Tibial nerve (tissue), 4 donors: ENCODE results near the gene INPPL1.

Experiments
- EP300 ChIP-seq, 2 donors: sonication (generic); formaldehyde crosslinking; IDR thresholded peaks; one replicate each; pipeline ENCODE4 v1.6.1; 2017; ENCODE audit warnings: antibody characterized with exemption in 2 of 2, mild to moderate bottlenecking in 1 of 2
- POLR2A ChIP-seq, 2 donors: fragments of 450-650 bp; IDR thresholded peaks; one replicate each; pipeline ENCODE4 v1.6.1; 2017; ENCODE audit warnings: antibody characterized with exemption in 2 of 2, mild to moderate bottlenecking in 2 of 2, moderate library complexity in 2 of 2
- TF ChIP-seq, protein P1 (sequence below), 5 experiments: fragments of 200-600 bp in 3 of 5; fragments of 450-650 bp in 2 of 5; sonication (generic) in 3 of 5; IDR thresholded peaks; one replicate each; pipeline ENCODE4 v1.5.1; 2016 to 2019; ENCODE audit warnings: antibody characterized with exemption in 5 of 5, mild to moderate bottlenecking in 3 of 5, moderate library complexity in 2 of 5

DNA sequence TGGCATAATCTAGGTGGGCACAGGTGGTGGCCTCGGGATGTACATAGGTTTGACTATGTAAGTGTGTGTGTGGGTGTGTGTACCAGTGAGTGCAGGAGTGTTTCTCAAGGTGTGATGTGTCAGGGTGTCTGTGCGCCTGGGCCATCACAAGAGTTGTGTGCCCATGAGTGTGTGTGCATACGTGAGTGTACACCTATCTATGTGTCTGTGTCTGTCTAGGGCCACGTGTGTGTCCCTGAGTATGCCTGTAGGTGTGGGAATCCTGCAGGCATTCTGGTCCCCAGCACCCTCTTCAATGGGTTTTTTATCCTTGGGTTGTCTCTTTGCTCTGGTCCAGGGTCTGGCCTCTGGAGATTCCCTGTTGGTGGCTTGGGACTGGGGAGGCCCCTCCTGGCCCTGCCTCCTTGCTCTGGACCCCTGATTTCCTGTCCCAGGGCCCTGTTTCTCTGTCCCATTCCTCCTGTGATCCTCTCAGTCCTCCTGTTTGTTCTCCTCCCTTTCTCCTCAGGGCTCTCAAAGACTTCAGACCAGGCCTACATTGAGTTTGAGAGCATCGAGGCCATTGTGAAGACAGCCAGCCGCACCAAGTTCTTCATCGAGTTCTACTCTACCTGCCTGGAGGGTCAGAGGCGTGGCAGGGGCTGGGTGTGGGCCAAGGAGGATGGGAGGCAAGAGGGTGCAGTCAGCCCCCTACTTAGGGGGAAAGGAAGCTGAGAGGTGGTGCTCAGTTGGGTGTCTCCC, 9.4 kb downstream of the INPPL1 start:
- TF ChIP-seq, protein P1, sequence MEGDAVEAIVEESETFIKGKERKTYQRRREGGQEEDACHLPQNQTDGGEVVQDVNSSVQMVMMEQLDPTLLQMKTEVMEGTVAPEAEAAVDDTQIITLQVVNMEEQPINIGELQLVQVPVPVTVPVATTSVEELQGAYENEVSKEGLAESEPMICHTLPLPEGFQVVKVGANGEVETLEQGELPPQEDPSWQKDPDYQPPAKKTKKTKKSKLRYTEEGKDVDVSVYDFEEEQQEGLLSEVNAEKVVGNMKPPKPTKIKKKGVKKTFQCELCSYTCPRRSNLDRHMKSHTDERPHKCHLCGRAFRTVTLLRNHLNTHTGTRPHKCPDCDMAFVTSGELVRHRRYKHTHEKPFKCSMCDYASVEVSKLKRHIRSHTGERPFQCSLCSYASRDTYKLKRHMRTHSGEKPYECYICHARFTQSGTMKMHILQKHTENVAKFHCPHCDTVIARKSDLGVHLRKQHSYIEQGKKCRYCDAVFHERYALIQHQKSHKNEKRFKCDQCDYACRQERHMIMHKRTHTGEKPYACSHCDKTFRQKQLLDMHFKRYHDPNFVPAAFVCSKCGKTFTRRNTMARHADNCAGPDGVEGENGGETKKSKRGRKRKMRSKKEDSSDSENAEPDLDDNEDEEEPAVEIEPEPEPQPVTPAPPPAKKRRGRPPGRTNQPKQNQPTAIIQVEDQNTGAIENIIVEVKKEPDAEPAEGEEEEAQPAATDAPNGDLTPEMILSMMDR (IDR thresholded peaks at IDR 0.05) = no peak
- TF ChIP-seq POLR2A (IDR thresholded peaks at IDR 0.05) = no peak
- TF ChIP-seq EP300 (IDR thresholded peaks at IDR 0.05) = no peak
